Cardiac muscle cell (in vitro differentiated cells and primary cell): ENCODE measurements around the gene TNXB. TPM values are rescaled to one million over a fixed set of nuclear protein-coding genes. Genes with fewer than 3 reads are reported as not detected.

Source experiments
- DNase-seq, 2 donors: peaks; one replicate each; pipeline versions ENCODE4 v3.0.0 to v3.0.0-alpha.2; 2010 to 2017; ENCODE audit warnings: low read depth in 1 of 2, low spot score in 1 of 2
- H3K27ac ChIP-seq: fragments of 200-600 bp; sonication (generic); 2 replicates; pipeline ENCODE4 v1.5.1; 2016
- H3K27me3 ChIP-seq: fragments of 200-600 bp; sonication (generic); 2 replicates; pipeline ENCODE4 v1.6.0; 2016; ENCODE audit warnings: control low read depth
- H3K36me3 ChIP-seq: fragments of 200-600 bp; sonication (generic); 2 replicates; pipeline ENCODE4 v1.5.1; 2016; ENCODE audit warnings: control low read depth
- H3K4me1 ChIP-seq: fragments of 200-600 bp; sonication (generic); 2 replicates; pipeline ENCODE4 v1.8.1; 2017; ENCODE audit warnings: low read depth, mild to moderate bottlenecking, mixed run types
- H3K4me3 ChIP-seq: fragments of 200-600 bp; sonication (generic); 2 replicates; pipeline ENCODE4 v1.5.1; 2016; ENCODE audit warnings: mild to moderate bottlenecking
- H3K9me3 ChIP-seq: fragments of 200-600 bp; sonication (generic); 2 replicates; pipeline ENCODE4 v1.5.1; 2017; ENCODE audit warnings: low read depth, mild to moderate bottlenecking, control low read depth
- polyA plus RNA-seq: library from polyadenylated mRNA; unstranded; fragments of >200 nt; fragmentation: Nextera tagmentation; extraction: Ambion mirVana; gene quantifications from 2 replicates; pipeline ENCODE4 v1.2.1, GENCODE V29; 2016
- total RNA-seq: library from RNA; depleted of rRNA; stranded (reverse); fragments of >200 nt; gene quantifications from 2 replicates; pipeline ENCODE4 v1.2.3, GENCODE V29; 2016
- TF ChIP-seq, protein P1 (sequence below): IDR thresholded peaks from 2 replicates; pipeline ENCODE4 v1.5.1; 2012; ENCODE audit warnings: low read depth, mild to moderate bottlenecking, low read length

The TNXB gene
- total and polyA plus RNA-seq, 2 experiments from 2014 or later: 0.92 to 9.3 TPM

DNA sequence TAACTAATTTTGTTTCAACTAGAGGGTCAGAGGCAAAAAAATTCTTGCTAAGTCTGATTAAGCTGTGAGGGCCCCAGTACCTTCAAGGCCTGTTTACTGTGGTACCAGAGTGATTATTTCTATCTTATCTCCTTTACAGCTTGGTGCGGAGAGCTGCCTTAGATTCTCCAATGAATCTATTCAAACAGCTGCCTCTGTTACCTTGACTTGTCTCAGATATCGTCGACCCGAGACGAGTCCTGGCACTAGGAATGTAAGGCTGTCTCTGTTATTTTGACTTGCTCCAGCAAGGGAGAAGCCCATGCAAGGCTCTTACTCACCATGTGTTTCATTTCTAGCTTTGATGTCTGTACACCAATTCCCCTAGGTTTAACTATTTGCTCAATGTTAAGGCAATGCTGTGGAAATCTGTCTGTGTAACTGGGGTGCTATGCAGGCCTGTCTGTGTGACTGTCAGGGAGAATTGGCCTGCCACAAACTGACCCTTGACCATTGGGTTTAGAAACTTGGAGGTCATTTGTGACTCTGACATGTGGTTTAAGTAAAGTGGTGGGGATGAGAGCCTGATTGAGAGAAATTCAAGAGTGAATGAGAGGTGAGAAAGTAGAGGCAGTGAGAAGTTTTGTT lies 31.4 kb upstream of the TNXB start:
- TF ChIP-seq, protein P1, sequence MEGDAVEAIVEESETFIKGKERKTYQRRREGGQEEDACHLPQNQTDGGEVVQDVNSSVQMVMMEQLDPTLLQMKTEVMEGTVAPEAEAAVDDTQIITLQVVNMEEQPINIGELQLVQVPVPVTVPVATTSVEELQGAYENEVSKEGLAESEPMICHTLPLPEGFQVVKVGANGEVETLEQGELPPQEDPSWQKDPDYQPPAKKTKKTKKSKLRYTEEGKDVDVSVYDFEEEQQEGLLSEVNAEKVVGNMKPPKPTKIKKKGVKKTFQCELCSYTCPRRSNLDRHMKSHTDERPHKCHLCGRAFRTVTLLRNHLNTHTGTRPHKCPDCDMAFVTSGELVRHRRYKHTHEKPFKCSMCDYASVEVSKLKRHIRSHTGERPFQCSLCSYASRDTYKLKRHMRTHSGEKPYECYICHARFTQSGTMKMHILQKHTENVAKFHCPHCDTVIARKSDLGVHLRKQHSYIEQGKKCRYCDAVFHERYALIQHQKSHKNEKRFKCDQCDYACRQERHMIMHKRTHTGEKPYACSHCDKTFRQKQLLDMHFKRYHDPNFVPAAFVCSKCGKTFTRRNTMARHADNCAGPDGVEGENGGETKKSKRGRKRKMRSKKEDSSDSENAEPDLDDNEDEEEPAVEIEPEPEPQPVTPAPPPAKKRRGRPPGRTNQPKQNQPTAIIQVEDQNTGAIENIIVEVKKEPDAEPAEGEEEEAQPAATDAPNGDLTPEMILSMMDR: no peak
- H3K4me3 ChIP-seq: no peak overlapping the region
- no peaks in the 10 kb centered on the region for H3K4me1 ChIP-seq
- H3K9me3 ChIP-seq: no peaks in the 10 kb centered on the region
- no peak for DNase-seq
- peak overlapping the region; percentile 89 for H3K27ac ChIP-seq
- no peaks in the 10 kb centered on the region for H3K36me3 ChIP-seq
- no peaks in the 10 kb centered on the region for H3K27me3 ChIP-seq

DNA sequence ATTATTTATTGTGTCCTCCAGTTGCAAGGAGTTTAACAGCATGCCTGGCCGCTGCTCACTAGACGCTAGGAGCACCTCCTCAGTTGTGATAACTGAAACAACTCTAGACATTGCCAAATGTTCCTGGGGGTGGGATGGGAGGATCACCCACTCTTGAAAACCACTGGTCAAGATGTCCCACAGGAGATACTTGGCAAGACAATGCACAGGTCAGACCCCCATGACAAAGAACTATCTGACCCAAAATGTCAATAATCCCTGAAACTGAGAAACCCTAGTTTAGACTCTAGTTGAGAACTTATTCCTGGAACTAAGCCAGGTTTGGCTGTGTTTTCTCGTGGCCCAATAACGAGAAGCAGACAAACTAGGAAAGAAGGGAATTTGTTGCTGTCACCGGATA lies 30.5 kb upstream of the TNXB start:
- H3K4me1 ChIP-seq: no peaks in the 10 kb centered on the region
- H3K4me3 ChIP-seq: no peak overlapping the region
- peak in 1 of 2 donors; percentile 41 for DNase-seq
- H3K36me3 ChIP-seq: no peaks in the 10 kb centered on the region
- TF ChIP-seq, protein P1: no peak
- H3K27me3 ChIP-seq: no peaks in the 10 kb centered on the region
- H3K9me3 ChIP-seq: no peaks in the 10 kb centered on the region
- H3K27ac ChIP-seq: peak overlapping the region; percentile 89

DNA sequence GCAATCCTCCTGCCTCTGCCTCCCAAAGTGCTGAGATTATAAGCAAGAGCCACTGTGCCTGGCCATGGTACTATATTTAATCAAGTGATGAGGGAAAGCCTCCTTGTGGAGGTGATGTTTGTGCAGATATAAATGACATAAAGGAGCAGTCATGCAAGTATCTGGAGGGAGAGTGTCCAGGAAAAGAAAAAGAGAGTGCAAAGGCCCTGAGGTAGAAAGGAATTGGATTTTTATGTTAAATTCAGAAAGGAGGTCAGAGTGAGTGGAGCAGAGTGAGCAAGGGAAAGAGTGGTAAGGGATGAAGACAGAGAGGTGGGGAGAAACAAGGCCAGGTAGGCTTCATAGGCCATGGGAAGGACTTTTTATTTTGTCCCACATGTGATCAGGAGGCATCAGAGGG lies 28.3 kb upstream of the TNXB start:
- H3K4me1 ChIP-seq: no peaks in the 10 kb centered on the region
- TF ChIP-seq, protein P1: no peak
- H3K36me3 ChIP-seq: no peaks in the 10 kb centered on the region
- H3K27ac ChIP-seq: no peak overlapping the region
- H3K4me3 ChIP-seq: no peak overlapping the region
- DNase-seq: no peak
- no peaks in the 10 kb centered on the region for H3K9me3 ChIP-seq
- no peaks in the 10 kb centered on the region for H3K27me3 ChIP-seq

DNA sequence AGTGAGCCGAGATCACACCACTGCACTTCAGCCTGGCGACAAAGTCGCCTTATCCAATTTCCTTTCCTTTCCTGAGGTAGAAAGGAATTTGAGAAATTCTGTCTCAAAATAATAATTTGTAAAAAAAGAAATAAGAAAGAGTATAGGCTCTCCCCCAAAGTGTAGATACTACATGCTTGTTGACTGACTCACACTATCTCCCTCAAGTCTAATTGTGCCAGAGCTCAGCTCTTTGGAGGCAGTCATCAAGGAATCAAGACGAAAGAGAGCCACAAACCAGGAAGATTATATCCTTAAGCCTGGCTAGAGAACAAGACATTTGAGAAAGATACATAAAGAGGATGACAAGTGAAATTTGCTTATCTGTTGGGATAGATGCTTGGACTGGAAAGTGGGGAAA lies 24.6 kb upstream of the TNXB start:
- TF ChIP-seq, protein P1: no peak
- H3K9me3 ChIP-seq: no peaks in the 10 kb centered on the region
- no peaks in the 10 kb centered on the region for H3K27me3 ChIP-seq
- no peak for DNase-seq
- H3K4me1 ChIP-seq: peaks cover 6% of the 10 kb centered on the region
- H3K4me3 ChIP-seq: no peak overlapping the region
- H3K27ac ChIP-seq: no peak overlapping the region
- no peaks in the 10 kb centered on the region for H3K36me3 ChIP-seq

DNA sequence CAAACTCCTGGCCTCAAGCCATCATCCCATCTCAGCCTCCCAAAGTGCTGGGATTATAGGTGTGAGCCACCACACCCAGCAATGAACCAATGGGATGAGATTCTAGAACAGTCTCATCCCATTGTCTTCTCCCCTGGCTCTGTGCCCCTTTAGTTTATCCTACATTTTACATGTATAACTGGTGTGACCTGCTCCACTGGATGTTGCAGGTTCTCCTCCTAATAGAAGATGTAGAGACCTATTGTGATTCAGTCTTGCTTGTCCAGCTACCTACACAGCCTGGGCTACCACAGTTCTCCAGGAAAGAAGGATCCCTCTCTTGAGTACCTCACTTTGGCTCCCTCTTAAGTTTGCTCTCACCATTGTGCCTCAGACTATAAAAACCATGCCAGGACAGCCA lies 23.0 kb upstream of the TNXB start:
- no peaks in the 10 kb centered on the region for H3K9me3 ChIP-seq
- TF ChIP-seq, protein P1: no peak
- no peaks in the 10 kb centered on the region for H3K27me3 ChIP-seq
- no peak overlapping the region for H3K27ac ChIP-seq
- no peak overlapping the region for H3K4me3 ChIP-seq
- no peak for DNase-seq
- H3K4me1 ChIP-seq: peaks cover 12% of the 10 kb centered on the region
- H3K36me3 ChIP-seq: no peaks in the 10 kb centered on the region
